Measurements from ENCODE around the gene CHRM2. TPM values are rescaled to one million over a fixed set of nuclear protein-coding genes. Genes with fewer than 3 reads are reported as not detected.

Gene CHRM2
- total and polyA plus RNA-seq, 9 donors, result 0.05 to 0.69 (median 0.42) TPM; not detected in 2

- intact Hi-C loops (cut with DNase I), result no loop called here
- Histone ChIP-seq H3K27ac (no peak overlapping the region), H3K27me3 (no peaks in the 10 kb centered on the region)
Measured at GRCh38 chr7:137026176-137026500, 157.7 kb downstream of the CHRM2 start.

GRCh38 chr7:137032436-137032835, 164.0 kb downstream of the CHRM2 start:
- Histone ChIP-seq H3K4me1 (ENCODE audit: insufficient read depth) (no peaks in the 10 kb centered on the region), H3K27me3 (no peaks in the 10 kb centered on the region), H3K9me3 (no peaks in the 10 kb centered on the region), H3K27ac (no peak overlapping the region), H3K4me3 (no peak overlapping the region), H3K36me3 (no peaks in the 10 kb centered on the region)
- no peak for DNase-seq
- TF ChIP-seq EP300 (IDR thresholded peaks at IDR 0.05), result no peak
- no peak for TF ChIP-seq POLR2A (IDR thresholded peaks at IDR 0.05)
- TF ChIP-seq CTCF (IDR thresholded peaks at IDR 0.05), result no peak
- WGBS, 3 donors, result 87 to 90% (median 89%) methylated on average over 4 of the region's 4 CpGs
- intact Hi-C loops (cut with DNase I), result no loop called here

More at GRCh38 chr7:137026176-137026500, 157.7 kb downstream of the CHRM2 start:
- Histone ChIP-seq H3K36me3 (no peaks in the 10 kb centered on the region), H3K4me3 (no peak overlapping the region), H3K4me1 (ENCODE audit: insufficient read depth) (no peaks in the 10 kb centered on the region), H3K9me3 (no peaks in the 10 kb centered on the region)
- DNase-seq, result no peak
- 61 to 77% (median 68%) methylated on average over 1 of the region's 1 CpG for WGBS, 3 donors
- TF ChIP-seq POLR2A (IDR thresholded peaks at IDR 0.05) (no peak), EP300 (IDR thresholded peaks at IDR 0.05) (no peak), CTCF (IDR thresholded peaks at IDR 0.05) (no peak)

DNA sequence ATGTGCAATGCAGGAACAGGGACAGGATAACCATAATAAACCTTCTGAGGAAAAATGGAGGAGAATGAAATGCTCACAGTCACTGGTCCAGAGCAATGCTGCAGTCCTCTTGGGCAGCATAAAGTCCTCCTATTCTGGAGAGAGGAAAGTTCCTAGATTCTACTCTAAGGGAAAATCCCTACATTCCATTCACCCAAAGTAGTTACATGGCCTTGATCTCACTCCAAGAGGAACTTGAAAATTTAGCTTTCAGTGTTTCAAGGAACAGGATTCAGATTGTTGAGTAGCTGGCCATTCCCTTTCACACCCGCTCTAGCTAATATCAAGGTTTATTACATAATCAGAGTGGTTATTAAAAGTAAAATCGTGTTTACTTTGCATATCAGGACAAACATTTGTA, 168.3 kb downstream of the CHRM2 start:
- Histone ChIP-seq H3K9me3 (no peaks in the 10 kb centered on the region), H3K27ac (no peak overlapping the region), H3K36me3 (no peaks in the 10 kb centered on the region), H3K4me3 (no peak overlapping the region), H3K27me3 (no peaks in the 10 kb centered on the region), H3K4me1 (ENCODE audit: insufficient read depth) (peaks cover 3% of the 10 kb centered on the region)
- intact Hi-C loops (cut with DNase I), result no loop called here
- DNase-seq, result no peak
- TF ChIP-seq POLR2A (IDR thresholded peaks at IDR 0.05) (no peak), EP300 (IDR thresholded peaks at IDR 0.05) (no peak), CTCF (IDR thresholded peaks at IDR 0.05) (no peak)
- 4 to 18% (median 11%) methylated on average over 2 of the region's 2 CpGs for WGBS, 3 donors

DNA sequence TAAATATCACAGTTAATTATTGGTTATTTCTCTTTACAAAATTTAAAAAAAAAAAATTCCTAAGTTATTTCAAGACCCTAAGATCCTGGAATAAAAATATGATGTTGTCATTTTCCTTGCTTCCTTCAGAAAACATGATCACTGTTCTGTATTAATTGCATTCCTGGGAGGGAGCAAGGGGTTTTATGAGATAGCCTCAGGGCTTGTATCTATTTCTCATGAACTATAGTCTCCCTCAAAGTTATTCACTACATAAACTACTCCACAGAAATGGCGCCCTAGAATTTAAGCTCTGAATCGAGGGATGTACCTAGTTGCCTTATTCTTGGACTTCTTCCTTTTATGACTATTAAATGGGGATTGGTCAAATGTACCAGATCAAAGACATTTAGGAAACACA, 170.3 kb downstream of the CHRM2 start:
- Histone ChIP-seq H3K4me1 (ENCODE audit: insufficient read depth) (peaks cover 3% of the 10 kb centered on the region), H3K36me3 (no peaks in the 10 kb centered on the region), H3K9me3 (no peaks in the 10 kb centered on the region), H3K27ac (no peak overlapping the region), H3K27me3 (no peaks in the 10 kb centered on the region), H3K4me3 (no peak overlapping the region)
- DNase-seq, result no peak
- intact Hi-C loops (cut with DNase I), result no loop called here
- 90 to 92% (median 91%) methylated on average over 2 of the region's 2 CpGs for WGBS, 3 donors
- TF ChIP-seq POLR2A (IDR thresholded peaks at IDR 0.05) (no peak), CTCF (IDR thresholded peaks at IDR 0.05) (no peak), EP300 (IDR thresholded peaks at IDR 0.05) (no peak)

DNA sequence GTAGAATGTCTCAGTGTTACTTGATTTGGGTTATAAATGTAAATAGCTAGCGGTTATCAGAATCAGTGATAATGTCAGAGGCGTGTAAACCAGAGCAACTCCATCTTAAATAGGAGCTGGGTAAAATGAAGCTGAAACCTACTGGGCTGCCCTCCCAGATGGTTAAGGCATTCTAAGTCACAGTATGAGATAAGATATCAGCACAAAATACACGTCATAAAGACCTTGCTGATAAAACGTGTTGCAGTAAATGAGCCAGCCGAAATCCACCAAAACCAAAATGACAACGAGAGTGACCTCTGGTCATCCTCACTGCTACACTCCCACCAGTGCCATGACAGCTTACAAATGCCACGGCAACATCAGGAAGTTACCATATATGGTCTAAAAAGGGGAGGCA, 172.3 kb downstream of the CHRM2 start:
- WGBS, 3 donors, result 42 to 59% (median 43%) methylated on average over 7 of the region's 7 CpGs
- intact Hi-C loops (cut with DNase I), result no loop called here
- Histone ChIP-seq H3K4me1 (ENCODE audit: insufficient read depth) (peaks cover 3% of the 10 kb centered on the region), H3K27ac (no peak overlapping the region), H3K27me3 (no peaks in the 10 kb centered on the region), H3K9me3 (no peaks in the 10 kb centered on the region), H3K4me3 (no peak overlapping the region), H3K36me3 (no peaks in the 10 kb centered on the region)
- TF ChIP-seq CTCF (IDR thresholded peaks at IDR 0.05) (no peak), POLR2A (IDR thresholded peaks at IDR 0.05) (no peak), EP300 (IDR thresholded peaks at IDR 0.05) (no peak)
- DNase-seq, result no peak
